A549 (cell line): Measurements from ENCODE around the gene RERE.

Experiments
- CEBPB ChIP-seq, 2 experiments: fragments of >200 bp in 1 of 2; sonication (Bioruptor Twin) in 1 of 2; formaldehyde crosslinking in 1 of 2; IDR thresholded peaks; 2 replicates each; pipeline ENCODE4 v1.6.1; 2012 to 2016
- CHD4 ChIP-seq: fragments of 200-600 bp; sonication (generic); IDR thresholded peaks from 2 replicates; pipeline ENCODE4 v1.6.1; 2016; ENCODE audit warnings: antibody characterized with exemption, mild to moderate bottlenecking, borderline replicate concordance
- CTCF ChIP-seq: fragments of >200 bp; sonication (Bioruptor Twin); formaldehyde crosslinking; IDR thresholded peaks from 3 replicates; pipeline ENCODE4 v1.5.1; 2016
- ELK1 ChIP-seq: fragments of 150-350 bp; IDR thresholded peaks from 2 replicates; pipeline ENCODE4 v1.6.1; 2014; ENCODE audit warnings: low read depth, mild to moderate bottlenecking, low read length
- EP300 ChIP-seq, 2 experiments: fragments of >200 bp; sonication (Bioruptor Twin); formaldehyde crosslinking; IDR thresholded peaks; 2 replicates in 1 of 2; 3 replicates in 1 of 2; pipeline ENCODE4 v1.6.1; 2016 to 2017
- FOSL2 ChIP-seq, 2 experiments: fragments of 450-650 bp in 1 of 2; fragments of >200 bp in 1 of 2; sonication (Bioruptor Twin) in 1 of 2; formaldehyde crosslinking; IDR thresholded peaks; 2 replicates each; pipeline versions ENCODE4 v1.5.0 to v1.6.1; 2016 to 2020; ENCODE audit warnings: mild to moderate bottlenecking in 1 of 2, moderate library complexity in 1 of 2
- JUNB ChIP-seq: fragments of >200 bp; sonication (Bioruptor Twin); formaldehyde crosslinking; IDR thresholded peaks from 2 replicates; pipeline ENCODE4 v1.6.1; 2016
- MYC ChIP-seq: IDR thresholded peaks from 2 replicates; pipeline ENCODE4 v1.6.1; 2012; ENCODE audit warnings: mild to moderate bottlenecking, inconsistent platforms, low read length, improper control_type of control experiment, borderline replicate concordance
- POLR2AphosphoS2 ChIP-seq: conservative IDR thresholded peaks from 2 replicates; pipeline ENCODE4 v1.6.1; 2012; ENCODE audit warnings: low read length, improper control_type of control experiment, inconsistent platforms
- RAD21 ChIP-seq, 2 experiments: fragments of >200 bp in 1 of 2; sonication (Bioruptor Twin) in 1 of 2; formaldehyde crosslinking in 1 of 2; IDR thresholded peaks in 1 of 2; conservative IDR thresholded peaks in 1 of 2; 2 replicates in 1 of 2; 3 replicates in 1 of 2; pipeline ENCODE4 v1.6.1; 2012 to 2018; ENCODE audit warnings: inconsistent platforms in 1 of 2
- REST ChIP-seq: fragments of 200-600 bp; sonication (generic); IDR thresholded peaks from 2 replicates; pipeline ENCODE4 v1.6.1; 2016; ENCODE audit warnings: antibody characterized with exemption, mild to moderate bottlenecking, moderate library complexity

- TF ChIP-seq CEBPB (IDR thresholded peaks at IDR 0.05) (no peak), EP300 (IDR thresholded peaks at IDR 0.05) (no peak), JUNB (no peak), CTCF (no peak), ELK1 (no peak), MYC (no peak), REST (no peak), CHD4 (no peak), POLR2AphosphoS2 (no peak), FOSL2 (IDR thresholded peaks at IDR 0.05) (no peak), FOSL2 (CRISPR knock-in tag; IDR thresholded peaks at IDR 0.05) (no peak), RAD21 (conservative IDR thresholded peaks at IDR 0.05 in 1 of 2, IDR thresholded peaks at IDR 0.05 in 1 of 2) (no peak)
Observed at GRCh38 chr1:8667869-8668594, 149.4 kb downstream of the RERE start.
